Measurements from ENCODE around the gene PDSS2.
"Not testable (repeated sequence)": the region's sequence is repeated elsewhere in the genome, so short reads cannot be mapped to it uniquely, and the experiment has no call there.

Gene PDSS2

DNA sequence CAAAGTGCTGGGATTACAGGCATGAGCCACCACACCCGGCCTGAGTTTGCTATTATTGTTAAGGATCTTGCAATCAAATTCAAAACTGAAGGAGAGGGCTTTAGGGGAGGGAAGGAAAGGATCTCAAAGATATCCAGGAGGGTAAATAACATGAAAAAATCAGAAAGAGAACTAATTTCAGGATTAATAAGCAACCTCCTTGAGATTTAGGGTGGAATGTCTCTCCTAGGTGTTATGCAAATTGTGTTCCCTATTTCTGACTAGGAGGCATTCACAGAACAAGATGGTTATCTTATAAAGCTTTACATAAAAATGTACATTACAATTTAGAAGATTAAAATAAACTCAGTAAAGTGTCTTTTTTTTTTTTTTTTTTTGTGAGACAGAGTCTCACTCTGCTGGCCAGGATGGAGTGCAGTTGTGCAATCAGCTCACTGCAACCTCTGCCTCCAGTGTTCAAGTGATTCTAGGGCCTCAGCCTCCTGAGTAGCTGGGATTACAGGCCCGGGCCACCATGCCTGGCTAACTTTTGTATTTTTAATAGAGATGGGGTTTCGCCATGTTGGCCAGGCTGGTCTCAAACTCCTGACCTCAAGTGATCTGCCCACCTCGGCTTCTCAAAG is 252.0 kb downstream of the PDSS2 start:
- DNase-seq: no peak

DNA sequence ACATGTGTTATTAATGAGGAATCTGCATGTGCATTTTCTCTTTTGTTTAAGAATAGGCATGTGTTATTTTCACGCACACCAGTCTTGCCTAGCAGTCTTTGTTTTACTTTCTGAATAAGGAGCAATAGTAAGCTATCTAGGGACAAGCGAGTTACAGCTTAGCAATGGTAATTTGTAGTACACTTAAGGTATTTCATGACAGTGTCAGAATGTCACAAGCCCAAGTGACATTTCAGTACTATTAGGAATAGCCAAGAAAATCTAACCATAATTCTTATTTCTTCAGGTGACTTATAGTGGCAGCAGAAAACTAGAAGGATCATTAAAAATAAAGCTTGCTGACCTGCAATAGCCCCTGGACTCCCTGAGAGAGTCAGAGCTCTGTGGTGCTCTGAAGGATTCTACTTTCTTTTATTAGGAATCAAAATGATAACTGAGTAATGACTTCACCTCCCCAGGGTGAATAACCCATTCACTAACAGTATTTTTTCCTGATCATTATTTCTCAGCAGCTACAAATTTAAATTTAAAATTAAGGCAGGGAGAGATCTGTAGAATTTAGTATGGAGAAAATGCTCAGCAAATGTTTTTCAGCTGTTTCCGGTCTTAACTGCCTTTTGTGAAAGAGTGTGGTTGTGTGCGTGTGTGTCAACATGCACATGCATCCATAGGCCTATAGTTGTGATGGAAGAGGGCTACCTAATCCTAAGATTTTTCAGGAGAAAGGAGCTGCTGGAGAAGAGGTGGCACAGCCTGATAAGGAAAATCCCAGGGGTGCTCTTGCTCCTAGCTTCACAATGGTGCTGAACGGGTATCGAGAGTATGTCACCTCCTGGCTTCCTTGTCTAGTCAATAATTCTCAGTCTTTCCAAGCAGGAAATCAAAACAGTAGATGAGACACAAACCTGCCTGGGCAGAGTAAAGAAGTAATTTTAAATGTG is 254.0 kb downstream of the PDSS2 start:
- DNase-seq: no peak

DNA sequence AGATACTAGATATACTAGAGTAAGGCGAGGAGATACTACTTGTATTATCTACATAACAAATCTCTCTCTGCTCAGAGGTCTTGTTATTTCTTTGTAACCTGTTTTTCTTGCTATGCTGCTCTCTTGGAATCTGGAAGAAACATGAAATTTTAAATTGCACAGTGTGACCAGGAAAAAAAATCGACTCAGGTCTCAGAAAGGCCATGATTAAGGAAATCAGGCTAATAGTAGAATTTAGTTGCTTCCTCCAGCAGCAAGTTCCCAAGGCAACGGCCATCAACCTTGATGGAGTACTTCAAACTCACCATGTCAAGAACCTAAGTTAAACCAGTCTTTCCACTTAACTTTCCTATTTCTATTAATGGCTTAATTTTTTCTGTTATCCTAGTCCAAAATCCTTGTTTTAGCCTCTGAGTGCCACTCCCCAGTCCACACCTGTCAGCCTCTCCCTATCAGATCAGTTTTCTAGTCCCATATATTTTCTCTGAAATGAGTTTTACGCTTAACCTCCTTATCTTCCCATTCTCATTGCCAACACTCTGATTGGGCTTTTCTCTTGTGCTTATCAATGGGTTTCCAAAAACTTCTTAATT is 256.4 kb downstream of the PDSS2 start:
- no peak for DNase-seq

DNA sequence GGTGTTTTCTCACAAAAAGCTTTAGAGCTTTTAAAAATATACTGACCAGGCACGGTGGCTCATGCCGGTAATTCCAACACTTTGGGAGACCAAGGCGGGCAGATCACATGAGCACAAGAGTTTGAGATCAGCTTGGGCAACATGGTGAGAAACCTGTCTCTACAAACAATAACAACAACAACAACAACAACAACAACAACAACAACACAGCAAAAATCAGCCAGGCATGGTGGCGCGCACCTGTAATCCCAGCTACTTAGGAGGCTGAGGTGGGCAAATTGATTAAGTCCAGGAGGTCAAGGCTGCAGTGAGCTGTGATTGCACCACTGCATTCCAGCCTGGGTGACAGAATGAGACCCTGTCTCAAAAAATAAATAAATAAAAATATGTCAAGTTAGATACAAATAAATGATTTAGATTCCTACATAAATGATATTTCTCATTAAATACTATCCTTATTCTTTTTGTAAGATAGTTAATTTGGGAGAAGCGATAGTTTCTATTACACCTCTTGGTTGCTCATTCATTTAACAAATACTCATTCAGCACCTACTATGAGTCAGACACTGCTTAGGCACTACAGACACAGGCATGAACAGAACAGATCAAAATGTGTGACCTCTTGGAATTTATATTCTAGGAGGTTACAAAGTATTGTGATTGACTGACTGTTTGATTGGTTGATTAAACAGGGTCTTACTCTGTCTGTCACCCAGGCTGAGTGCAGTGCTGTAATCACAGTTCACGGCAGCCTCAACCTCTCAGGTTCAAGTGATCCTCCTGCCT is 260.5 kb downstream of the PDSS2 start:
- no peak for DNase-seq

DNA sequence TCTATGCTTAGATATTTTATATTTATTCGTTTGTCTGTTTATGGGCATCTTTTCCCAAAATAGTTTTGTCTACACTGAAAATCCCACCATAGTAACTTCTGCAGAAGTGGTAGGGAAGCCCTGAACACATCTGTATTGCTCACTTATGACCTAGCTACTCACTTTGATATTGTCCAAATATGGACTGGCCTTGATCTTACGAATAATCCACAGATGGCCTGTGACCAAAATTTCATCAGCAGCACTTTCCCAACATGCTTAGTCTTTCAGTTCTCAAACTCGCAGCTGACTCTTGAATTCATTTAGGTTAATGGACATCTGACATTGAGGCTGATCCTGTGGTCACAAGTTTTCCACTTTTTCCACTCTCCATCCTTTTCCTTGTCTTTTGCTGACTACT is 263.2 kb downstream of the PDSS2 start:
- DNase-seq: no peak

DNA sequence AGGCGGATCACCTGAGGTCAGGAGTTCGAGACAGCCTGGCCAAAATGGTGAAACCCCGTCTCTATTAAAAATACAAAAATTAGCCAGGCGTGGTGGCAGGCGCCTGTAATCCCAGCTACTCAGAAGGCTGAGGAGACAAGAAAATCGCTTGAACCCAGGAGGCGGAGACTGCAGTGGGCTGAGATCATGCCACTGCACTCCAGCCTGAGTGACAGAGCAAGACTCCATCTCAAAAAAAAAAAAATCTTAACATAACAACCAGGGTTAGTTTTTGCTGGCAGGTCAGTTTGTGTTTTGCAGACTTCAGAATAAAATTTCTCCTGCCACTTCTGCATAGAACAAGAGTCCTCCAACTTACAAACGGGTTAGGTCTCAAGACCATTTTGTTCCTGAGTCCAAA is 264.6 kb downstream of the PDSS2 start:
- DNase-seq: not testable (repeated sequence)

DNA sequence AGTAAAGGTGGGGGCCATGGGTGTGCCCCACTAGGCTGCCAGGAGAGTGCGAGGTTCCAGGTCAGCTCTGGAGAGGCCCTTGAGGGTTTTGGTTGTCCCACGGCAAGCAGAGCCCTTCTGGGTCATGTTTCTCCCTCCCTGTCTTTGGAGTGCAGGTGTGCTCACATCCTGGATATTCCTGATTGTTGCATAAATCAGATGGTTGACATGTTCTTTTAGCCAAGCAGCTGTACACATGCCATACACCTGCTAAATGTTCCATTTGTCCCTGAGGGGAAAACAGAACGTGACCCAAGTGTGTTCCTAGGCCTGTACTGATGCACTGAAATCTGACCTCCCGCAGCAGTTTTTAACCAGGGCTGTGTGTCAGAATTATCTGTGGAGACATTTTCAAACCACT is 266.5 kb downstream of the PDSS2 start:
- no peak for DNase-seq

DNA sequence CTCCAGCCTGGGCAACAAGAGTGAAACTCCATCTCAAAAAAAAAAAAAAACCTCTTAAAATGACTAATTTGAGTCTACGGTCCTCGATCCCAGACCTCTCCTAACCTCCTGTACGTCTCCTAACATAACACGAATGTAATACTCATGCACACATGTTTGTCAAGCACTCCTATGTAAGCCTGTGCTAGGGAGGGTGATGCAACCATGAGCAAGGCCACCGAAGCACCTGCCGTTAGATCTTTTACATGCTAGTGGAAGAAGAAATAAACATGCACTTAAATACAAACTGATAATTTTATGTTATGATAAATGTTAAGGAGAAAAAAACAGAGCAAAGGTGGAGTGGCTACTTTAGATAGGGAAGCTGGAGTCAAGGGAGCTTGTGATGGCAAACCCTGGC is 271.7 kb downstream of the PDSS2 start:
- DNase-seq: no peak

DNA sequence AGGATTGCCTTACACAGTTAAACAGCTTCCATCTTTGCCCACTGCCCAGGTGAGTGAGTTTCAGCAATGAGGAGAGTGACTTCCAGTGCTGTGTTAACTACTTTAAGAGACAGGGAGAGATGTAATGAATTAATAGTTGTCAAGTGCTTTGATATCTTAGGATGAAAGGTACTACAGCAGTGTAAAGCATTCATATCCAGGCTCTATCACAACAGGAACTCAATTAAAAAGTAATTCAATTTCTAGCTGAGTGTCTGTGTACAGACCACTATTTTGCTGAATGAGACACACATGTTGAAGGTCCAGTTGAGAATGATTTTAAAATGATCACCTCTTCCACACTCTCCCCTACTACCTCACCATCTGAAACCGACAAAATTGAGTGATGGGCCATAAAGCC is 273.3 kb downstream of the PDSS2 start:
- DNase-seq: no peak

DNA sequence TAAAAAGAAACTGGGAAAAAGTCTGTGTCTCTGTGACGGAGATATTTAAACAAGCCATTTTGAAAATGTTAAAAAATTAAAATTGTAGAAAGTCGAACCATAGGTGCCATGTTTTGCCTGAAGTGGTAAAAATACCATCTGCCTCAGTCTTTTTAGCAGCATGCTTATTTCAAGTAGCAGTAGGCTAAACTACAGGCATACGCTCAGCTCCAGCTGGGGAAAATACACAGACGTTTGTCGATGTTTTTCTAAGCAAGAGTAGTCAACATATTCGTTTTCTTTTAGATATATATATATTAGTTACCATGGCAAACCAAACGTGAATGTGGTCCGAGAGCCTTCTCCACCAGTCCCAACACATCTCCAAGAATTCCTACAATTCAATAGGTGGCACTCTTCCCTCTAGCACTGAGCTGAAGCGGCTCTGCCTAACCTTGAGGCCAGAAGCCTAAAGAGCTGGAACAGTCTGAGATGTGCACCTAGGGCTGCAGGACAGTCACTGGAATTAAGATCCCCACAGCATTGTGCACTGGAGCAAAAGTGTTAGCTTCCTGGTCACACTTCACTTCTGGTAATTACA is 273.9 kb downstream of the PDSS2 start:
- peak; percentile 20 for DNase-seq

DNA sequence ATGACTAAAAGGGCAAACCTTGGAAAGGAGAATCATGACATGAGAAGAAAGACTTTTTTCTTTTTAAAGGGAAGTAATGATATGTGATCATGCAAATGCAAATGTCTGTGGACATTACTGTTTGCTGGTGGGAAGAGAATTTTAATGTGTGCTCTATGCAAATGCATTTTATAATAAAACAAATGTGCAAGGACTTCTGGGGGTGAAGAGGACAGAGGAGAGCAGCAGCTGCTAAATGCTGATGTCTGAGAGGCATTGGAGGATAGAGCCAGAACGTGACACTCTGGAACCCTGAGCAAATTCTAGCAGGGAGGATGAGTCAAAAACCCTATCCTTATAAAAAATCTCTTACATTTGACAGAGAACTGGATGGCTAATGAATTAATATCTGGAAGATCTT is 274.9 kb downstream of the PDSS2 start:
- no peak for DNase-seq

DNA sequence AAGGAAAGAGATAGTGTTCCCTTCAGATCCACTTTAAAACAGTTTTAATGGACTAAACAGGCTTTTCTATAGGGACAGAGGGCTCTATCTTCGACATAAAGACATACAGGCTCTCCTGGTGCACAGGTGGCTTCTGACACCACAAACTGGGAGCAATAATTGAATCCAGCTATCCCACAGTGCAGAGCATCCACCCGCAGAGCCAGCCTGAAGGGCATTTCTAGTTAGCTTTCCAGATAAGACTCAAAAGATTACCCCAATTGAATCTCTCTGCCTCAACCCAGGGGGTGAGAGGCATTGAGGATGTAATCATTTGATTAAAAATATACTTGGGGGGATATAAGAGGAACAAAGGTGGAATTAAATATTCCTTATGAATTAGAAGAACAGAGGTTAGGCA is 279.3 kb downstream of the PDSS2 start:
- DNase-seq: no peak

DNA sequence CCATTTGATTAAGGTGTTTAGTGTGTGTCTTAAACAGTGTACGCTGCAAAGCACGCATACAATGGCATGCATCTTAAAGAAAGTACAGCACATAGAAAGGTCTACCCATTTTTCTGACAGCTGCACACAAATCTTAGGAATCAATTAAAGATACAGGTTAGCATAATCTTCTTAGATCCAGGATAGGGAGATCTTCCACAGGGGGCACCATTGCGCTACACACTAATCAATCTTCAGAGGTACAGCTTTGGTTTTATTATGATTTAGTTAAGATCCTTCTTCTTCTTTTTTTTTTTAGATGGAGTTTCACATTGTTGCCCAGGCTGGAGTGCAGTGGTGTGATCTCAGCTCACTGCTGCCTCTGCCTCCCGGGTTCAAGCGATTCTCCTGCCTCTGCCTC is 280.4 kb downstream of the PDSS2 start:
- DNase-seq: no peak

DNA sequence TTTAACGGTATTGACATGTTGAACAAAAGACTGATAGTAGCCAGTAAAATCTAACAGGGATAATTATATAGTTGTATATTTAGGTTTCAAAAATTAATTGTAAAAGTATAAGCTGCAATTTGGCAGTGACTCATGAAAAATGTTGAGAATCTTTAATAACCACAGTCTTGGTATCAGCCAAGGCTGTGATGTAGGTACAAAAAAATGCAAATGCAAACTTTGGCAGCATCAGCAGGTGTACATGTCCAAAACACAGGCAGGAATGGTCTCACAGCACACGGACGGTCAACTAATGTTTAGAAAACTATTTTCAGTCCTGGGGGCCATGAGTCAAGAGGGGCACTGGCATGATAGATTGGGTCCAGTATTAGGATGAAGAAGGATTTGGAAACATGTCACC is 285.6 kb downstream of the PDSS2 start:
- DNase-seq: no peak

DNA sequence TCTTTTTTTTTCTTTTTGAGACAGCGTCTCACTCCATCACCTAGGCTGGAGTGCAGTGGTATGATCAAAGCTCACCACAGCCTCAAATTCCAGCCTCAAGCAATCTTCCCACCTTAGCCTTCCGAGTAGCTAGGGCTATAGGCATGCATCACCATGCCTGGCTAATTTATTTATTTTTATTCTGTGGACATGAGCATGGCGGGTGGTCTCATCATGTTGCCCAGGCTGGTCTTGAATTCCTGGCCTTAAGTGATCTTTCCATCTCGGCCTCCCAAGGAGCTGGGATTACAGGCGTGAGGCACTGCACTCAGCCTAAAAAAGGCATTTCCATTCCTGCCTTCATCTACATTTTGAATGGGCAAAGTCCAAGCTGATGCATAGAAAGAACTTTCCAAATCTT is 287.9 kb downstream of the PDSS2 start:
- DNase-seq: no peak

DNA sequence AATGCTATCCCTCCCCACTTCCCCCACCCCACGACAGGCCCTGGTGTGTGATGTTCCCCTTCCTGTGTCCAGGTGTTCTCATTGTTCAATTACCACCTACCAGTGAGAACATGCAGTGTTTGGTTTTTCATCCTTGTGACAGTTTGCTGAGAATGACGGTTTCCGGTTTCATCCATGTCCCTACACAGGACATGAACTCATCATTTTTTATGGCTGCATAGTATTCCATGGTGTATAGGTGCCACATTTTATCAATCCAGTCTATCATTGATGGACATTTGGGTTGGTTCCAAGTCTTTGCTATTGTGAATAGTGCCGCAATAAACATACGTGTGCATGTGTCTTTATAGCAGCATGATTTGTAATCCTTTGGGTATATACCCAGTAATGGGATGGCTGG is 295.1 kb downstream of the PDSS2 start:
- DNase-seq: not testable (repeated sequence)

DNA sequence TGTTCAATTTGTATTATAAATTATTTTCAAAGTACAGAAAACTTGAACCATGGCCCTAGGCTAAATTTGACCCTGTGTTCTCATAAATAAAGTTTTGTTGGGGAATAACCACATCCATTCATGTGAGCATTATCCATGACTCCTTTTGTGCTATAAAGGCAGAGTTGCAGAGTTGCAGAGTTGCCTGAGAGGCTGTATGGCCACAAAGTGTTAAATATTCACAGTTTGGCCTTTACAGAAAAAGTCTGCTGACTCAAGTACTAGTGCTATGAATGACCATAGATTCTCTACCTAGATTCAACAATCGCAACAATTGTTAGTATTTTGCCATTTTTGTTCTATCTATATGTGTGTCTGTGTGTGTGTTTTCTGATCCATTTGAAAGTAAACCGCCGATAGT is 297.8 kb downstream of the PDSS2 start:
- DNase-seq: no peak

DNA sequence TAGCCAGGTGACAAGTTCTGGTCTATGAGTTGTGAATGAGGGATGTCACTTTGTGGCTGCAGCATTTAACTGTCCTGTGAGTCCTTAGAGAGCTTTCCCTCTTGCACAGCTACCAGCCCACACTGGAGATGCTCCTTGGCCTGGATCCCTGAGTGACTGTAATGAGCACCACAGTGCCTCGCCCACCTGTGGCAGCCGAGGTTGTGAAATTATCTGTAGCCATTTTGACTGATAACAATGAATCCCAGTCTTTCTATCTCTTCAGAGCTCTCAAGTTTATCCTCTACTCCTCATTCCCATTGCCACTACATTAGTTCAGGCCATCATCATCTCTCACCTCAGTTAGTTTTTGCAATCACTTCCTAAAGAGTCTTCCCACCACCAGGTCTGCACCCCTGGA is 302.7 kb downstream of the PDSS2 start:
- no peak for DNase-seq

DNA sequence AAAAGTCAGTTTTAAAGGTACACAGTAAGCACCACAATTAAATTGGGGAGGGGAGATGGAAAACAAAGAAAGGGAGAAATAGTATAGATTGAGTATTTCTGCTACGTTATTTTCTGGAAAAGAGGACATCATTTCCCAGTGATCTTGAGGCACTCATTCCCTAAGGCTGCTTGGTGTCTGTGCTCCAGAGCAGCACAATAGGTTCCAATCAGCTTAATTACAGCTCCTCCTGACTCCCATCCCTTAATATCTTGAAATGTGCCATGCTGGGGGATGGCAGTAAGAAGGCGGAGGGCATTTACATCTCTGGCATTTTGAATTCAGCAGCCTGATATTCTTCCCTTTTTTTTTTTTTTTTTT is 304.6 kb downstream of the PDSS2 start:
- no peak for DNase-seq

DNA sequence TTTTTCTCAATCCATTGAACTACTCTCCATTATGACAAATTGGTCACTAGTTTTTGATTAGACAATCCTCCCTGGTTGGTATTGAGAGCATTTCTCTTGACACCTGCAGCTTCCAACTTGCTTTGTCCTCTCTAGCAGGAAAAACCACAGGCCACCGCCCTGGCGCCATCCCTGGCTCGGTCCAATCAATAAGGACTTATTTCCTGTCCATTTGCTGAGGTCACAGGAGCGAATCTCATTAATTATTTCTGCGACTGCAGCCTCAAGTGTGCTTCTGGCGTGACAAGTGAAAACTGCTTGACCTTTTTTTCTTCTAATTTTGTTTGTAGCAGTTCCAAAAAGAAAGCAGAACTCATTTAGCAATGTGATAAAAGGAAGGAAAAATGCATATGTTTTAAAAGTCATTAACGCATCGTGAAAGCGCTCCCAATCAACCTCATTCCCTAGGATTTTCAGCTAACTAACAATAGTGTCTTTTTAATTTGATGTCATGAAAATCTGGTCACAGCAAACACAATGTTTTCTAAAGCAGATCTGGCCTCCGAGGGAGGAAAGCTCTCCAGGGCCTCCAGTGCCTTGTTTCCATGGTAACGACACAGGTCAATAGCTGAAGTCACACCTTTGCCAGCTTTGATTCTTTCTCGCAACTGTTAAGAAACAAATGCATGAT is 305.1 kb downstream of the PDSS2 start:
- DNase-seq: no peak

DNA sequence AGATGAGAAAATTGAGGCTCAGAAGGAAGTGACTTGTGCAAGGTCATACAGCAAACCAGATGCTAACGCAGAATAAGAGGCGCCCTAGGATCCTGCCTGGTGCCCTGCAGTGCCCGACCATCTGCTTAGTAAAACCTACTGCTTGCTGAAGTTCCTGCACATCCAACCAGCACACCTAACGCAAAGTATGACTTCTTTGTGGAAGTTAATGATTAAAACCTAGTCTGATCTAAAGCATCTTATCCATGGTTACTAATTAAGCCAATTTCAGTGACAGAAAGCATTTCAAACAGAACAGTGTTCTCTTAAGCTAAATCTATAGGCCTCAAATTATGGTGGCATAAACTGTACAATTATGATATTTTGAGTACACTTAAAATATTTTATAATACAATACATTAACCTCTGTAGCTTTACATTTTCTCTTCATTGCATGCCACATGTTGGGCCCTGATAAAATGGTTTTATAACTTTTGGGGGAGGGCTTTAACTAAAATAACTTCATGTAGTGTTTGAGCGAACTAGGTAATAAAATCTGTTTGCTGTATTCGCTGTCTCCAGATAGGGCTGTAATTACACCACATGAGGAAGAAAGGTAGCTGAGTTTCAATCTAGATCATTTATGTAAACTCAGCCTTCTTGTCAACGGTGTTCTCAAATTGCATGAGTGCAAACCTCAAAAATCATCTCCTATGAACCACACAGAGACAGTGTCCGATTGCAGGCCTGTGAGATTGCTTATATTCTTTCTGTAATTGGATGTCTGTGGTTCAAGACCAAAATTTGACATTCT is 306.5 kb downstream of the PDSS2 start:
- no peak for DNase-seq

DNA sequence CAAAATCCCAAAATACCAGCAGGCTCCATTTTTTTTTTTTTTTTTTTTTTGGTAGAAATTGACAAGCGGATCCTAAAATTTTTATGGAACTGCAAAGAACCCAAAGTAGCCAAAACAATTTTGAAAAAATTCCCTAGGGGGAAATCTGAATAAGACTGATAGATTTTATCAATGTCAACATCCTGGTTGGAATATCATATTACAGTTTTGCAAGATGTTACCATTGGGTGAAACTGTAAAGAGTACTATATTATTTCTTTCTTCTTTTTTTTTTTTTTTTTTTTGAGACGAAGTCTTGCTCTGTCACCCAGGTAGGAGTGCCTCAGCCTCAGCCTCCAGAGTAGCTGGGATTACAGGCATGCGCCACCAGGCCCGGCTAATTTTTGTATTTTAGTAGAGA is 314.7 kb downstream of the PDSS2 start:
- no peak for DNase-seq

All from DMS 273 treated with DMSO at 0.1 percent for 48 hours (cell line).